Endodermal cell (in vitro differentiated cells): ENCODE results near the gene POMT2. TPM values are rescaled to one million over a fixed set of nuclear protein-coding genes. Genes with fewer than 3 reads are reported as not detected.

Experiments
- DNase-seq: peaks from one replicate; pipeline ENCODE4 v3.0.0-alpha.2; 2017
- H3K27ac ChIP-seq: 2 replicates; pipeline ENCODE4 v1.5.1; 2013; ENCODE audit warnings: mild to moderate bottlenecking, low read depth, low read length, moderate library complexity
- H3K27me3 ChIP-seq: 2 replicates; pipeline ENCODE4 v1.6.1; 2013; ENCODE audit warnings: mild to moderate bottlenecking, low read length, moderate library complexity; ENCODE audit not compliant: insufficient read depth, control insufficient read depth, poor library complexity, severe bottlenecking
- H3K36me3 ChIP-seq: 2 replicates; pipeline ENCODE4 v1.7.0; 2013; ENCODE audit warnings: mild to moderate bottlenecking, low read length, moderate library complexity; ENCODE audit not compliant: control insufficient read depth, insufficient read depth
- H3K4me1 ChIP-seq: one replicate; pipeline ENCODE4 v1.7.0; 2013; ENCODE audit warnings: low read length; ENCODE audit not compliant: control insufficient read depth, insufficient read depth
- H3K4me3 ChIP-seq: 2 replicates; pipeline ENCODE4 v1.5.1; 2013; ENCODE audit warnings: mild to moderate bottlenecking, low read length, moderate library complexity
- H3K9ac ChIP-seq: 2 replicates; pipeline ENCODE4 v1.6.1; 2013; ENCODE audit warnings: mild to moderate bottlenecking, low read length, moderate library complexity; ENCODE audit not compliant: poor library complexity, severe bottlenecking; ENCODE audit errors: extremely low read depth
- H3K9me3 ChIP-seq: 2 replicates; pipeline ENCODE4 v1.6.1; 2013; ENCODE audit warnings: mild to moderate bottlenecking, low read length, moderate library complexity; ENCODE audit not compliant: control insufficient read depth
- H3K27ac Mint-ChIP-seq: 2 replicates; pipeline ENCODE4 v1.8.0; 2020; ENCODE audit warnings: mixed read lengths
- H3K27me3 Mint-ChIP-seq: 2 replicates; pipeline ENCODE4 v1.8.0; 2021; ENCODE audit warnings: mild to moderate bottlenecking, mixed read lengths; ENCODE audit not compliant: insufficient read depth
- H3K36me3 Mint-ChIP-seq: 2 replicates; pipeline ENCODE4 v1.8.0; 2020; ENCODE audit warnings: low read depth, mixed read lengths
- H3K4me1 Mint-ChIP-seq: 2 replicates; pipeline ENCODE4 v1.8.0; 2020; ENCODE audit warnings: mixed read lengths
- H3K4me3 Mint-ChIP-seq: 2 replicates; pipeline ENCODE4 v1.8.0; 2020; ENCODE audit warnings: mild to moderate bottlenecking, moderate library complexity, mixed read lengths
- H3K9me3 Mint-ChIP-seq: 2 replicates; pipeline ENCODE4 v1.8.0; 2020; ENCODE audit warnings: mild to moderate bottlenecking, mixed read lengths
- WGBS, 2 experiments: methylation state at CpG; one replicate each; pipeline versions ENCODE4 v1.1.5 to v1.1.7; 2013; ENCODE audit warnings: missing lambda C conversion rate in 2 of 2, mixed read lengths in 1 of 2; ENCODE audit not compliant: insufficient coverage in 1 of 2, insufficient read length in 1 of 2; 5-methylcytosine and 5-hydroxymethylcytosine counted together
- total RNA-seq, 2 donors: library from RNA; stranded (reverse); fragmentation: NEBNext Ultra II Directional in 1 of 2; extraction: Animal tissue kit (Norgen Biotek cat#: 25700) in 1 of 2; gene quantifications; 2 replicates in 1 of 2; 3 replicates in 1 of 2; pipeline ENCODE4 v1.2.1, GENCODE V29; 2021
- TF ChIP-seq, protein P1 (sequence below): fragments of 200-600 bp; sonication (generic); conservative IDR thresholded peaks from 2 replicates; pipeline ENCODE4 v1.5.0; 2021; ENCODE audit warnings: antibody characterized with exemption, mild to moderate bottlenecking

Gene POMT2
- total RNA-seq, 2 donors from 2014 or later = 58.5 to 70.6 TPM

GRCh38 chr14:77265561-77266335, 54.9 kb downstream of the POMT2 start:
- peaks cover 41% of the 10 kb centered on the region for H3K27me3 ChIP-seq
- Mint-ChIP-seq H3K4me1 (peaks cover 3% of the 10 kb centered on the region), H3K9me3 (no peaks in the 10 kb centered on the region), H3K36me3 (no peaks in the 10 kb centered on the region), H3K27ac (no peak overlapping the region), H3K27me3 (peaks cover 48% of the 10 kb centered on the region), H3K4me3 (no peak overlapping the region)
- H3K36me3 ChIP-seq = no peaks in the 10 kb centered on the region
- no peaks in the 10 kb centered on the region for H3K9me3 ChIP-seq
- TF ChIP-seq, protein P1, sequence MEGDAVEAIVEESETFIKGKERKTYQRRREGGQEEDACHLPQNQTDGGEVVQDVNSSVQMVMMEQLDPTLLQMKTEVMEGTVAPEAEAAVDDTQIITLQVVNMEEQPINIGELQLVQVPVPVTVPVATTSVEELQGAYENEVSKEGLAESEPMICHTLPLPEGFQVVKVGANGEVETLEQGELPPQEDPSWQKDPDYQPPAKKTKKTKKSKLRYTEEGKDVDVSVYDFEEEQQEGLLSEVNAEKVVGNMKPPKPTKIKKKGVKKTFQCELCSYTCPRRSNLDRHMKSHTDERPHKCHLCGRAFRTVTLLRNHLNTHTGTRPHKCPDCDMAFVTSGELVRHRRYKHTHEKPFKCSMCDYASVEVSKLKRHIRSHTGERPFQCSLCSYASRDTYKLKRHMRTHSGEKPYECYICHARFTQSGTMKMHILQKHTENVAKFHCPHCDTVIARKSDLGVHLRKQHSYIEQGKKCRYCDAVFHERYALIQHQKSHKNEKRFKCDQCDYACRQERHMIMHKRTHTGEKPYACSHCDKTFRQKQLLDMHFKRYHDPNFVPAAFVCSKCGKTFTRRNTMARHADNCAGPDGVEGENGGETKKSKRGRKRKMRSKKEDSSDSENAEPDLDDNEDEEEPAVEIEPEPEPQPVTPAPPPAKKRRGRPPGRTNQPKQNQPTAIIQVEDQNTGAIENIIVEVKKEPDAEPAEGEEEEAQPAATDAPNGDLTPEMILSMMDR = no peak
- 84 to 93% methylated on average over 7 to 16 of the region's 16 CpGs for WGBS, 2 experiments
- no peak overlapping the region for H3K4me3 ChIP-seq
- H3K4me1 ChIP-seq = no peaks in the 10 kb centered on the region
- no peak overlapping the region for H3K9ac ChIP-seq
- DNase-seq = no peak
- H3K27ac ChIP-seq = no peak overlapping the region

- WGBS, 2 experiments = 86 to 89% methylated on average over 1 to 2 of the region's 2 CpGs
Measured at GRCh38 chr14:77265187-77265515, 55.5 kb downstream of the POMT2 start.

DNA sequence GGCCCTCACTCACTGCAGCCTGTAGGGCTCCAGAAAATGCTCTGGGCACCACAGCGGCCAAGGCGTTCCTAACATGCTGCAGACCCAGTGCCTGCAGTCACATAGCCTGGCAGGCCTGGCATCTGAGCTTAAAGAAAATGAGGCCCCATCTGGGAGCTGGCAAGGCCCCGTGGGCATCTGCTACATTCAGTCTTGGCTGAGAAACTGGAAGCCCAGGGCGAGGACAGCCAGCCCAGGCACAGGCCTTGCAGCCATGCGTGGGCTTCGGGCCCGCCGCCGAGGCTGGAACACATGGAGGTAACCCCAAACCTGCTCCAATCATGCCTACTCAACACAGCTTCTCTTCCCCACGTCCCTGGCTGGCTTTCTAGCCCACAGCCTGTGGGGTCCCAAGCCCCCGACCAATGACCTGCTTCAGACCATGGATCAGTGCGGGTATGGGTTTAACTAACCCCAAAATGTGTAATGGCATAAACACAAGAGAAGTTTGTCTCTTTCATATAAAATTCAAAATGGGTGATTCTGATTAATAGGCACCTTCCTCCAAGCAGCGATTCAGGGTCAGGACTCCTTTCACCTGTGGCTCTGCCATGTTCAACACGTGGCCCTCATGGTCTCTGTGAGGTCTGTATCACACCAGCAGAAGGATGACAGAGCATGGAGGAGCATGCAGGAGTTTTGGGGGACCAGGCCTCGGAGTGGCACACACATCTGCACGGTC, 56.1 kb downstream of the POMT2 start:
- Mint-ChIP-seq H3K9me3 (no peaks in the 10 kb centered on the region), H3K27me3 (peaks cover 37% of the 10 kb centered on the region), H3K36me3 (no peaks in the 10 kb centered on the region), H3K4me3 (no peak overlapping the region), H3K27ac (no peak overlapping the region), H3K4me1 (peaks cover under 1% of the 10 kb centered on the region)
- Histone ChIP-seq H3K9ac (no peak overlapping the region), H3K9me3 (no peaks in the 10 kb centered on the region), H3K4me1 (no peaks in the 10 kb centered on the region), H3K36me3 (no peaks in the 10 kb centered on the region), H3K4me3 (no peak overlapping the region), H3K27ac (no peak overlapping the region), H3K27me3 (peaks cover 30% of the 10 kb centered on the region)
- DNase-seq = no peak
- TF ChIP-seq, protein P1 = no peak
- WGBS, 2 experiments = 89 to 91% methylated on average over 14 to 16 of the region's 16 CpGs

More at GRCh38 chr14:77265187-77265515, 55.5 kb downstream of the POMT2 start:
- peaks cover 3% of the 10 kb centered on the region for H3K4me1 Mint-ChIP-seq
- H3K4me3 Mint-ChIP-seq = no peak overlapping the region
- Histone ChIP-seq H3K27me3 (peaks cover 35% of the 10 kb centered on the region), H3K4me3 (no peak overlapping the region), H3K9ac (no peak overlapping the region), H3K9me3 (no peaks in the 10 kb centered on the region), H3K27ac (no peak overlapping the region), H3K36me3 (no peaks in the 10 kb centered on the region), H3K4me1 (no peaks in the 10 kb centered on the region)
- H3K27me3 Mint-ChIP-seq = peaks cover 42% of the 10 kb centered on the region
- H3K36me3 Mint-ChIP-seq = no peaks in the 10 kb centered on the region
- DNase-seq = no peak
- H3K9me3 Mint-ChIP-seq = no peaks in the 10 kb centered on the region
- H3K27ac Mint-ChIP-seq = no peak overlapping the region
- TF ChIP-seq, protein P1 = no peak
